Parathyroid adenoma (tissue), 2 donors: Measurements from ENCODE around the gene NCKIPSD.
A peak's percentile ranks its signal among the peaks of the same experiment; 100 is the strongest.

Experiments
- H2AFZ ChIP-seq: fragments of 300-600 bp; sonication (generic); one replicate; pipeline ENCODE4 v1.7.0; 2017; ENCODE audit warnings: antibody characterized with exemption, mild to moderate bottlenecking
- H3K27ac ChIP-seq: fragments of 300-600 bp; sonication (generic); one replicate; pipeline ENCODE4 v1.7.0; 2017
- H3K27me3 ChIP-seq: fragments of 300-600 bp; sonication (generic); one replicate; pipeline ENCODE4 v1.7.0; 2017; ENCODE audit warnings: low read length; ENCODE audit not compliant: control insufficient read depth, insufficient read depth
- H3K36me3 ChIP-seq: fragments of 300-600 bp; sonication (generic); one replicate; pipeline ENCODE4 v1.7.0; 2017; ENCODE audit warnings: low read length; ENCODE audit not compliant: control insufficient read depth, insufficient read depth
- H3K4me1 ChIP-seq: fragments of 300-600 bp; sonication (generic); one replicate; pipeline ENCODE4 v1.7.0; 2017; ENCODE audit warnings: control low read depth
- H3K4me2 ChIP-seq: fragments of 300-600 bp; sonication (generic); one replicate; pipeline ENCODE4 v1.7.0; 2017; ENCODE audit warnings: low read length
- H3K4me3 ChIP-seq: fragments of 300-600 bp; sonication (generic); one replicate; pipeline ENCODE4 v1.7.0; 2017; ENCODE audit warnings: low read depth, low read length
- H3K79me2 ChIP-seq: fragments of 300-600 bp; sonication (generic); one replicate; pipeline ENCODE4 v1.7.0; 2017; ENCODE audit warnings: control low read depth
- H3K9ac ChIP-seq: fragments of 300-600 bp; sonication (generic); one replicate; pipeline ENCODE4 v1.7.0; 2017; ENCODE audit warnings: mild to moderate bottlenecking
- H3K9me3 ChIP-seq: fragments of 300-600 bp; sonication (generic); one replicate; pipeline ENCODE4 v1.7.0; 2017; ENCODE audit warnings: low read length; ENCODE audit not compliant: control insufficient read depth
- CTCF ChIP-seq: fragments of 300-600 bp; sonication (generic); IDR thresholded peaks from one replicate; pipeline ENCODE4 v1.7.0; 2017; ENCODE audit warnings: antibody characterized with exemption, mild to moderate bottlenecking
- donor health status: primary hyperparathyroidism.

NCKIPSD gene

GRCh38 chr3:48711727-48712126 is 26.0 kb upstream of the NCKIPSD start:
- Histone ChIP-seq H3K27ac (no peak overlapping the region), H3K4me2 (no peak overlapping the region), H3K4me3 (no peak overlapping the region), H3K79me2 (peaks cover 88% of the 10 kb centered on the region), H3K27me3 (no peaks in the 10 kb centered on the region), H3K9ac (no peak overlapping the region), H3K36me3 (no peaks in the 10 kb centered on the region), H3K9me3 (no peaks in the 10 kb centered on the region), H3K4me1 (peaks cover 18% of the 10 kb centered on the region), H2AFZ (no peak overlapping the region)
- TF ChIP-seq CTCF: no peak

- Histone ChIP-seq H3K79me2 (peaks cover 91% of the 10 kb centered on the region), H3K9ac (no peak overlapping the region), H3K27me3 (no peaks in the 10 kb centered on the region), H2AFZ (no peak overlapping the region), H3K4me3 (no peak overlapping the region), H3K9me3 (no peaks in the 10 kb centered on the region), H3K4me2 (no peak overlapping the region), H3K27ac (peak overlapping the region; percentile 3), H3K36me3 (no peaks in the 10 kb centered on the region), H3K4me1 (peaks cover 12% of the 10 kb centered on the region)
- no peak for TF ChIP-seq CTCF
Measured at GRCh38 chr3:48709051-48709461, 23.3 kb upstream of the NCKIPSD start.

- H3K79me2 ChIP-seq: peaks cover 89% of the 10 kb centered on the region
- H3K27me3 ChIP-seq: no peaks in the 10 kb centered on the region
- H3K9ac ChIP-seq: no peak overlapping the region
- no peak overlapping the region for H3K4me2 ChIP-seq
- peaks cover 13% of the 10 kb centered on the region for H3K4me1 ChIP-seq
- H3K36me3 ChIP-seq: no peaks in the 10 kb centered on the region
- H3K27ac ChIP-seq: peak overlapping the region; percentile 3
- no peak overlapping the region for H3K4me3 ChIP-seq
- no peak overlapping the region for H2AFZ ChIP-seq
- TF ChIP-seq CTCF: no peak
- H3K9me3 ChIP-seq: no peaks in the 10 kb centered on the region
Measured at GRCh38 chr3:48708481-48708889, 22.8 kb upstream of the NCKIPSD start.

GRCh38 chr3:48707157-48707556 is 21.4 kb upstream of the NCKIPSD start:
- Histone ChIP-seq H3K27ac (no peak overlapping the region), H3K4me2 (no peak overlapping the region), H3K4me3 (no peak overlapping the region)

More at GRCh38 chr3:48707157-48707556, 21.4 kb upstream of the NCKIPSD start:
- H3K36me3 ChIP-seq: no peaks in the 10 kb centered on the region
- H3K9ac ChIP-seq: no peak overlapping the region
- H3K9me3 ChIP-seq: no peaks in the 10 kb centered on the region
- TF ChIP-seq CTCF: no peak
- H3K79me2 ChIP-seq: peaks cover 85% of the 10 kb centered on the region
- peaks cover 13% of the 10 kb centered on the region for H3K4me1 ChIP-seq
- H2AFZ ChIP-seq: no peak overlapping the region
- H3K27me3 ChIP-seq: no peaks in the 10 kb centered on the region
